Brain microvascular endothelial cell (primary cell): ENCODE results near the gene GPC5.

Experiments
- DNase-seq: peaks from one replicate; pipeline ENCODE4 v3.0.0-alpha.2; 2020
- H3K27ac ChIP-seq: fragments of 250-450 bp; sonication (Bioruptor Pico); 2 replicates; pipeline ENCODE4 v1.5.1; 2020; ENCODE audit warnings: mild to moderate bottlenecking, moderate library complexity
- H3K27me3 ChIP-seq: fragments of 250-450 bp; sonication (Bioruptor Pico); replicated peaks from 2 replicates; pipeline ENCODE4 v1.5.1; 2020; ENCODE audit warnings: mild to moderate bottlenecking
- H3K36me3 ChIP-seq: fragments of 250-450 bp; sonication (Bioruptor Pico); replicated peaks from 2 replicates; pipeline ENCODE4 v1.5.1; 2020; ENCODE audit warnings: mild to moderate bottlenecking
- H3K4me3 ChIP-seq: 2 replicates; pipeline ENCODE4 v1.5.1; 2011; ENCODE audit warnings: low read depth, mild to moderate bottlenecking, control low read depth, low read length, moderate library complexity
- CTCF ChIP-seq: IDR thresholded peaks from 2 replicates; pipeline ENCODE4 v1.5.1; 2011; ENCODE audit warnings: low read depth, mild to moderate bottlenecking, moderate library complexity, low read length, control low read depth, inconsistent platforms; ENCODE audit errors: missing control alignments
- in situ Hi-C: cut with HindIII; loops from 2 replicates; pipeline ENCODE4 v1.10.0; 2017; ENCODE audit warnings: low sequenced_read_pairs, low pct_ligation_motif_present

The GPC5 gene

GRCh38 chr13:92658293-92658692 lies 1259.9 kb downstream of the GPC5 start:
- H3K36me3 ChIP-seq, result no peaks in the 10 kb centered on the region
- no peak overlapping the region for H3K27ac ChIP-seq
- in situ Hi-C loops, result no loop called here
- H3K4me3 ChIP-seq, result no peak overlapping the region
- TF ChIP-seq CTCF, result no peak
- H3K27me3 ChIP-seq, result no peaks in the 10 kb centered on the region
- no peak for DNase-seq

- no peak overlapping the region for H3K4me3 ChIP-seq
- TF ChIP-seq CTCF, result no peak
- no peak for DNase-seq
- in situ Hi-C loops, result no loop called here
- no peaks in the 10 kb centered on the region for H3K27me3 ChIP-seq
- H3K27ac ChIP-seq, result no peak overlapping the region
- H3K36me3 ChIP-seq, result no peaks in the 10 kb centered on the region
Observed at GRCh38 chr13:92661406-92661805, 1263.0 kb downstream of the GPC5 start.

GRCh38 chr13:92668157-92668556 lies 1269.7 kb downstream of the GPC5 start:
- in situ Hi-C loops, result no loop called here
- Histone ChIP-seq H3K4me3 (no peak overlapping the region), H3K27ac (no peak overlapping the region), H3K27me3 (no peaks in the 10 kb centered on the region), H3K36me3 (no peaks in the 10 kb centered on the region)
- DNase-seq, result no peak
- no peak for TF ChIP-seq CTCF

- no peak overlapping the region for H3K4me3 ChIP-seq
- no peaks in the 10 kb centered on the region for H3K27me3 ChIP-seq
- TF ChIP-seq CTCF, result no peak
- no peak overlapping the region for H3K27ac ChIP-seq
- no peak for DNase-seq
- in situ Hi-C loops, result no loop called here
- no peaks in the 10 kb centered on the region for H3K36me3 ChIP-seq
Observed at GRCh38 chr13:92670096-92670495, 1271.7 kb downstream of the GPC5 start.

- Histone ChIP-seq H3K27ac (no peak overlapping the region), H3K4me3 (no peak overlapping the region), H3K36me3 (no peaks in the 10 kb centered on the region), H3K27me3 (no peaks in the 10 kb centered on the region)
- TF ChIP-seq CTCF, result no peak
- in situ Hi-C loops, result no loop called here
- no peak for DNase-seq
Observed at GRCh38 chr13:92671821-92672220, 1273.4 kb downstream of the GPC5 start.

- no peaks in the 10 kb centered on the region for H3K27me3 ChIP-seq
- no peak for DNase-seq
- no peak for TF ChIP-seq CTCF
- H3K36me3 ChIP-seq, result no peaks in the 10 kb centered on the region
- no peak overlapping the region for H3K27ac ChIP-seq
- H3K4me3 ChIP-seq, result no peak overlapping the region
- in situ Hi-C loops, result no loop called here
Observed at GRCh38 chr13:92676246-92676645, 1277.8 kb downstream of the GPC5 start.
